Left ventricle myocardium inferior (tissue), 1 donor: ENCODE measurements around the gene SYNJ1. TPM values are rescaled to one million over a fixed set of nuclear protein-coding genes. Genes with fewer than 3 reads are reported as not detected.
"Not testable (repeated sequence)": the region's sequence is repeated elsewhere in the genome, so short reads cannot be mapped to it uniquely, and the experiment has no call there.

Experiments
- DNase-seq: peaks from one replicate; pipeline ENCODE4 v3.0.0-alpha.2; 2020
- H3K27ac ChIP-seq: fragments of 200-600 bp; replicated peaks from 2 replicates; pipeline ENCODE4 v1.8.0; 2021
- H3K27me3 ChIP-seq: fragments of 200-600 bp; 2 replicates; pipeline ENCODE4 v1.8.0; 2021; ENCODE audit warnings: low read depth
- H3K36me3 ChIP-seq: fragments of 200-600 bp; 2 replicates; pipeline ENCODE4 v1.8.0; 2021
- H3K4me1 ChIP-seq: fragments of 200-600 bp; 2 replicates; pipeline ENCODE4 v1.8.0; 2021
- H3K4me3 ChIP-seq: fragments of 200-600 bp; 2 replicates; pipeline ENCODE4 v1.8.0; 2021; ENCODE audit warnings: mild to moderate bottlenecking, moderate library complexity
- H3K9me3 ChIP-seq: fragments of 200-600 bp; replicated peaks from 2 replicates; pipeline ENCODE4 v1.8.0; 2021
- CTCF ChIP-seq: fragments of 200-600 bp; IDR thresholded peaks from 2 replicates; pipeline ENCODE4 v1.8.0; 2021; ENCODE audit warnings: antibody characterized with exemption, mild to moderate bottlenecking, borderline replicate concordance
- intact Hi-C: fragments of 100-400 bp; cut with micrococcal nuclease; formaldehyde crosslinking; loops from one replicate; pipeline ENCODE4 v1.11.0; 2022
- total RNA-seq: library from RNA; stranded (reverse); fragmentation: NEBNext Ultra II Directional; extraction: Animal tissue kit (Norgen Biotek cat#: 25700); gene quantifications from one replicate; pipeline ENCODE4 v1.2.1, GENCODE V29; 2021
- donor health status: DM: no; HTN: yes; CAD: no; lungs with severe emphysema.

SYNJ1 gene
- total RNA-seq, 1 donor from 2014 or later: 12.3 TPM

GRCh38 chr21:32674038-32674437 is 53.8 kb downstream of the SYNJ1 start:
- peaks cover 84% of the 10 kb centered on the region for H3K36me3 ChIP-seq
- H3K27ac ChIP-seq: no peak overlapping the region
- no peaks in the 10 kb centered on the region for H3K27me3 ChIP-seq
- no peaks in the 10 kb centered on the region for H3K4me1 ChIP-seq
- H3K9me3 ChIP-seq: no peaks in the 10 kb centered on the region
- H3K4me3 ChIP-seq: no peak overlapping the region
- no peak for DNase-seq
- no peak for TF ChIP-seq CTCF
- intact Hi-C loops: no loop called here

- Histone ChIP-seq H3K27ac (no peak overlapping the region), H3K27me3 (no peaks in the 10 kb centered on the region), H3K4me3 (no peak overlapping the region), H3K4me1 (no peaks in the 10 kb centered on the region), H3K9me3 (peaks cover 17% of the 10 kb centered on the region), H3K36me3 (peaks cover 83% of the 10 kb centered on the region)
- DNase-seq: no peak
- TF ChIP-seq CTCF: no peak
- intact Hi-C loops: no loop called here
These were observed 61.6 kb downstream of the SYNJ1 start for GRCh38 chr21:32666258-32666657.

GRCh38 chr21:32664095-32664494 is 63.7 kb downstream of the SYNJ1 start:
- intact Hi-C loops, H3K4me1 ChIP-seq, H3K4me3 ChIP-seq, H3K27ac ChIP-seq, DNase-seq, H3K27me3 ChIP-seq: not testable (repeated sequence)
- Histone ChIP-seq H3K36me3 (peaks cover 81% of the 10 kb centered on the region), H3K9me3 (peaks cover 17% of the 10 kb centered on the region)

GRCh38 chr21:32661981-32662380 is 65.8 kb downstream of the SYNJ1 start:
- intact Hi-C loops, DNase-seq, H3K4me1 ChIP-seq, H3K4me3 ChIP-seq, H3K27me3 ChIP-seq, H3K27ac ChIP-seq: not testable (repeated sequence)
- Histone ChIP-seq H3K36me3 (peaks cover 75% of the 10 kb centered on the region), H3K9me3 (peaks cover 17% of the 10 kb centered on the region)

GRCh38 chr21:32661026-32661782 is 66.6 kb downstream of the SYNJ1 start:
- DNase-seq, H3K27me3 ChIP-seq, H3K4me3 ChIP-seq, H3K27ac ChIP-seq, H3K4me1 ChIP-seq, intact Hi-C loops: not testable (repeated sequence)
- Histone ChIP-seq H3K9me3 (peaks cover 17% of the 10 kb centered on the region), H3K36me3 (peaks cover 78% of the 10 kb centered on the region)

- H3K27ac ChIP-seq: no peak overlapping the region
- no peaks in the 10 kb centered on the region for H3K4me1 ChIP-seq
- no peak overlapping the region for H3K4me3 ChIP-seq
- intact Hi-C loops: no loop called here
- peaks cover 63% of the 10 kb centered on the region for H3K36me3 ChIP-seq
- no peaks in the 10 kb centered on the region for H3K27me3 ChIP-seq
- H3K9me3 ChIP-seq: no peaks in the 10 kb centered on the region
- no peak for TF ChIP-seq CTCF
- DNase-seq: no peak
These were observed 69.3 kb downstream of the SYNJ1 start for GRCh38 chr21:32658524-32658923.

GRCh38 chr21:32653326-32653901 is 74.4 kb downstream of the SYNJ1 start:
- no peak overlapping the region for H3K27ac ChIP-seq
- H3K27me3 ChIP-seq: no peaks in the 10 kb centered on the region
- no peak for DNase-seq
- H3K9me3 ChIP-seq: no peaks in the 10 kb centered on the region
- peaks cover 54% of the 10 kb centered on the region for H3K36me3 ChIP-seq
- H3K4me1 ChIP-seq: no peaks in the 10 kb centered on the region
- H3K4me3 ChIP-seq: no peak overlapping the region
- intact Hi-C loops: no loop called here
- TF ChIP-seq CTCF: peak; percentile 65
